Placental epithelial cell (primary cell): ENCODE results near the gene WDR6. TPM values are rescaled to one million over a fixed set of nuclear protein-coding genes. Genes with fewer than 3 reads are reported as not detected.
A peak's percentile ranks its signal among the peaks of the same experiment; 100 is the strongest.

Experiments used
- small RNA-seq: library from RNA; depleted of rRNA; stranded (forward); fragments of <200 nt; gene quantifications from one replicate; pipeline ENCODE3, GENCODE V24; 2012
- total RNA-seq: library from RNA; depleted of rRNA; stranded (reverse); fragments of >200 nt; gene quantifications from 2 replicates; pipeline ENCODE4 v1.2.3, GENCODE V29; 2012

The WDR6 gene, protein sequence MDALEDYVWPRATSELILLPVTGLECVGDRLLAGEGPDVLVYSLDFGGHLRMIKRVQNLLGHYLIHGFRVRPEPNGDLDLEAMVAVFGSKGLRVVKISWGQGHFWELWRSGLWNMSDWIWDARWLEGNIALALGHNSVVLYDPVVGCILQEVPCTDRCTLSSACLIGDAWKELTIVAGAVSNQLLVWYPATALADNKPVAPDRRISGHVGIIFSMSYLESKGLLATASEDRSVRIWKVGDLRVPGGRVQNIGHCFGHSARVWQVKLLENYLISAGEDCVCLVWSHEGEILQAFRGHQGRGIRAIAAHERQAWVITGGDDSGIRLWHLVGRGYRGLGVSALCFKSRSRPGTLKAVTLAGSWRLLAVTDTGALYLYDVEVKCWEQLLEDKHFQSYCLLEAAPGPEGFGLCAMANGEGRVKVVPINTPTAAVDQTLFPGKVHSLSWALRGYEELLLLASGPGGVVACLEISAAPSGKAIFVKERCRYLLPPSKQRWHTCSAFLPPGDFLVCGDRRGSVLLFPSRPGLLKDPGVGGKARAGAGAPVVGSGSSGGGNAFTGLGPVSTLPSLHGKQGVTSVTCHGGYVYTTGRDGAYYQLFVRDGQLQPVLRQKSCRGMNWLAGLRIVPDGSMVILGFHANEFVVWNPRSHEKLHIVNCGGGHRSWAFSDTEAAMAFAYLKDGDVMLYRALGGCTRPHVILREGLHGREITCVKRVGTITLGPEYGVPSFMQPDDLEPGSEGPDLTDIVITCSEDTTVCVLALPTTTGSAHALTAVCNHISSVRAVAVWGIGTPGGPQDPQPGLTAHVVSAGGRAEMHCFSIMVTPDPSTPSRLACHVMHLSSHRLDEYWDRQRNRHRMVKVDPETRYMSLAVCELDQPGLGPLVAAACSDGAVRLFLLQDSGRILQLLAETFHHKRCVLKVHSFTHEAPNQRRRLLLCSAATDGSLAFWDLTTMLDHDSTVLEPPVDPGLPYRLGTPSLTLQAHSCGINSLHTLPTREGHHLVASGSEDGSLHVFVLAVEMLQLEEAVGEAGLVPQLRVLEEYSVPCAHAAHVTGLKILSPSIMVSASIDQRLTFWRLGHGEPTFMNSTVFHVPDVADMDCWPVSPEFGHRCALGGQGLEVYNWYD
- 118 and 160 TPM in 2 replicates for total RNA-seq

GRCh38 chr3:49007068-49007770 lies at the start of gene WDR6:
WDR6 (plus strand) TSS chr3:49007391; CDS start chr3:49007432, 41 bp downstream.

DNA sequence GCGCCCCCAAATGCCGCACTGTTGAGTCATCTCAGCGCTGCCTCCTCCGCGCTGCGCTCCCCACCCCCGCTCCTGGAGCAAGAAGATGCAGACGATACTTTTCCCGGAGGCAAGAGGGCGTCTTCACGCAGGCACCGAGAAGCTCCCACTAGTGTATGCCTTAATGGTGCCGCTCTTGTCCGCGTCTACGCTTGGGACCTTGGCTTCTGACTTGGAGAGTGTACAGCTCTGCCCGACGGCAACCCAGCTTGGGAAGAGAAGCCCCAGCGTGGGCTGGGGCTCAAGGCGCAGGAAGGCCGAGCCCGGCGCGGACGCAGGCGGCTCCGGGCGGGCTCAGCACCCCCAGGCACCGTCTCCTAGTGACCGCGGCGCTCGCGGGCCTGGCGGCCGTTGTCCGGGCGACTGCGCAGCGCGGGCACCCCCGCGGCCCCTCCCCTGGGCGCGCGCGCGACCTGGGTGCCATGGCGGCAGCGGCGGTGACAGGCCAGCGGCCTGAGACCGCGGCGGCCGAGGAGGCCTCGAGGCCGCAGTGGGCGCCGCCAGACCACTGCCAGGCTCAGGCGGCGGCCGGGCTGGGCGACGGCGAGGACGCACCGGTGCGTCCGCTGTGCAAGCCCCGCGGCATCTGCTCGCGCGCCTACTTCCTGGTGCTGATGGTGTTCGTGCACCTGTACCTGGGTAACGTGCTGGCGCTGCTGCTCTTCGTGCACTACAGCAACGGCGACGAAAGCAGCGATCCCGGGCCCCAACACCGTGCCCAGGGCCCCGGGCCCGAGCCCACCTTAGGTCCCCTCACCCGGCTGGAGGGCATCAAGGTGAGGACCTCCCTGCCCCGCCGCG lies 17.2 kb upstream of the WDR6 start, which contains the start of gene P4HTM:
TSS of gene P4HTM (plus strand) at position 446 of the 840 bp plus-strand sequence. CDS start at position 462, 16 bp downstream.

GRCh38 chr3:49017971-49018706 lies 10.9 kb downstream of the WDR6 start, which contains the start of gene DALRD3:
DALRD3 (minus strand) TSS chr3:49018580; CDS start chr3:49018564, 16 bp downstream.

GRCh38 chr3:49021813-49022687 lies 14.9 kb downstream of the WDR6 start, which contains the start of gene NDUFAF3:
NDUFAF3 (plus strand) TSS chr3:49022121; CDS start chr3:49022145, 24 bp downstream.

GRCh38 chr3:49028673-49029562 lies 21.7 kb downstream of the WDR6 start, which contains the start of gene IMPDH2:
IMPDH2 (minus strand) TSS chr3:49029398; CDS start chr3:49029350, 48 bp downstream.

Small RNA genes within 50 kb of the gene (small RNA-seq; reads per million reads assigned to genes)
- gene MIR191, result 24,127 reads per million, percentile 100 among the genes with 10 or more reads in this experiment
- 1,287 reads per million, percentile 99 among the genes with 10 or more reads in this experiment for gene MIR425

Other genes with a start within 250 kb of the WDR6 start
- gene PRKAR2A, start 159.5 kb upstream of the WDR6 start, total RNA-seq, result 32.2 and 67.3 TPM in 2 replicates
- gene SLC25A20, start 108.5 kb upstream of the WDR6 start, total RNA-seq, result 9.4 and 16.1 TPM in 2 replicates
- 54.8 and 55.4 TPM in 2 replicates for gene ARIH2, start 88.5 kb upstream of the WDR6 start, total RNA-seq
- 14.3 and 16.9 TPM in 2 replicates for gene P4HTM, start 17.1 kb upstream of the WDR6 start, total RNA-seq
- 40.8 and 63.5 TPM in 2 replicates for gene DALRD3, start 11.2 kb downstream of the WDR6 start, total RNA-seq
- gene NDUFAF3, start 14.7 kb downstream of the WDR6 start, total RNA-seq, result 40.8 and 43.8 TPM in 2 replicates
- gene IMPDH2, start 22.0 kb downstream of the WDR6 start, total RNA-seq, result 357 and 479 TPM in 2 replicates
- 135 and 173 TPM in 2 replicates for gene QRICH1, start 86.7 kb downstream of the WDR6 start, total RNA-seq
- gene QARS1, start 97.4 kb downstream of the WDR6 start, total RNA-seq, result 587 and 637 TPM in 2 replicates
- 42.0 and 42.8 TPM in 2 replicates for gene USP19, start 113.4 kb downstream of the WDR6 start, total RNA-seq
- gene LAMB2, start 125.7 kb downstream of the WDR6 start, total RNA-seq, result 184 and 515 TPM in 2 replicates
- gene CCDC71, start 158.9 kb downstream of the WDR6 start, total RNA-seq, result 30.0 and 33.8 TPM in 2 replicates
- gene KLHDC8B, start 164.2 kb downstream of the WDR6 start, total RNA-seq, result 26.2 and 93.8 TPM in 2 replicates